H1 (cell line): ENCODE results near the gene MPND. TPM values are rescaled to one million over a fixed set of nuclear protein-coding genes. Genes with fewer than 3 reads are reported as not detected.
A peak's percentile ranks its signal among the peaks of the same experiment; 100 is the strongest.

Experiments used
- CTCF ChIA-PET: fragments of 300-600 bp; sonication (Branson Sonifier 250); formaldehyde crosslinking; loops from one replicate; lab custom pipeline; 2021; ENCODE audit not compliant: partially characterized antibody; lab: Charles Lee
- POLR2A ChIA-PET: fragments of 300-600 bp; sonication (Branson Sonifier 250); formaldehyde crosslinking; loops from one replicate; lab custom pipeline; 2021; ENCODE audit warnings: inconsistent platforms; ENCODE audit not compliant: partially characterized antibody; lab: Charles Lee
- DNase-seq, 2 experiments: peaks; one replicate each; pipeline versions ENCODE4 v3.0.0 to v3.0.0-alpha.2; 2010 to 2022; ENCODE audit warnings: low spot score in 2 of 2, low read depth in 1 of 2, mixed read lengths in 1 of 2
- FAIRE-seq: peaks from 2 replicates; lab custom pipeline; 2011; peaks lifted over from hg19 to GRCh38; lab: Jason Lieb, UNC
- H2AFZ ChIP-seq: 2 replicates; pipeline ENCODE4 v1.8.1; 2012; ENCODE audit warnings: low read length, inconsistent platforms
- H2AK5ac ChIP-seq: 2 replicates; pipeline ENCODE4 v1.6.1; 2013; ENCODE audit warnings: low read depth, low read length
- H2BK120ac ChIP-seq: replicated peaks from 2 replicates; pipeline ENCODE3; 2013; ENCODE audit warnings: low read depth, low read length, inconsistent platforms
- H2BK12ac ChIP-seq: 2 replicates; pipeline ENCODE4 v1.6.1; 2013; ENCODE audit warnings: low read depth, low read length
- H2BK15ac ChIP-seq: 2 replicates; pipeline ENCODE4 v1.6.1; 2013; ENCODE audit warnings: low read length
- H2BK20ac ChIP-seq: 2 replicates; pipeline ENCODE4 v1.6.1; 2013; ENCODE audit warnings: low read length
- H2BK5ac ChIP-seq: 2 replicates; pipeline ENCODE4 v1.6.1; 2013; ENCODE audit warnings: low read depth, low read length
- H3K14ac ChIP-seq: 2 replicates; pipeline ENCODE4 v1.6.1; 2013; ENCODE audit warnings: inconsistent platforms; ENCODE audit not compliant: insufficient read length
- H3K18ac ChIP-seq: 2 replicates; pipeline ENCODE4 v1.6.1; 2013; ENCODE audit warnings: low read length; ENCODE audit errors: extremely low read depth
- H3K23ac ChIP-seq: 2 replicates; pipeline ENCODE4 v1.6.1; 2013; ENCODE audit warnings: inconsistent platforms; ENCODE audit not compliant: insufficient read length
- H3K23me2 ChIP-seq: 2 replicates; pipeline ENCODE4 v1.6.1; 2013; ENCODE audit warnings: low read depth, low read length
- H3K27ac ChIP-seq: 2 replicates; pipeline ENCODE4 v1.6.1; 2011; ENCODE audit warnings: low read depth, low read length, inconsistent platforms
- H3K27me3 ChIP-seq, 4 experiments: replicated peaks in 1 of 4; 1 replicate in 1 of 4; 2 replicates in 3 of 4; pipeline versions ENCODE4 v1.6.1 to v1.8.1; 2011 to 2013; ENCODE audit warnings: low read length in 3 of 4, mild to moderate bottlenecking in 3 of 4, inconsistent platforms in 2 of 4, mixed read lengths in 2 of 4, moderate library complexity in 1 of 4; ENCODE audit not compliant: control insufficient read depth in 3 of 4, insufficient read depth in 3 of 4; ENCODE audit errors: extremely low read depth in 1 of 4
- H3K36me3 ChIP-seq, 4 experiments: 2 replicates each; pipeline versions ENCODE4 v1.6.1 to v1.8.1; 2011 to 2013; ENCODE audit warnings: mild to moderate bottlenecking in 4 of 4, low read length in 3 of 4, moderate library complexity in 2 of 4, control low read depth in 1 of 4, inconsistent platforms in 1 of 4; ENCODE audit not compliant: insufficient read depth in 4 of 4, control insufficient read depth in 2 of 4
- H3K4ac ChIP-seq: replicated peaks from 2 replicates; pipeline ENCODE3; 2013; ENCODE audit warnings: low read length, low read depth, mixed read lengths, inconsistent platforms; ENCODE audit not compliant: insufficient read length
- H3K4me1 ChIP-seq, 4 experiments: replicated peaks in 1 of 4; 1 replicate in 1 of 4; 2 replicates in 3 of 4; pipeline versions ENCODE4 v1.6.1 to v1.8.1; 2011 to 2013; ENCODE audit warnings: low read length in 3 of 4, inconsistent platforms in 2 of 4, mixed read lengths in 1 of 4; ENCODE audit not compliant: insufficient read depth in 4 of 4, control insufficient read depth in 3 of 4
- H3K4me2 ChIP-seq, 2 experiments: 2 replicates each; pipeline versions ENCODE4 v1.6.1 to v1.8.1; 2011 to 2013; ENCODE audit warnings: low read depth in 2 of 2, low read length in 2 of 2, control low read depth in 1 of 2, inconsistent platforms in 1 of 2, mild to moderate bottlenecking in 1 of 2; ENCODE audit not compliant: insufficient read depth in 1 of 2
- H3K4me3 ChIP-seq, 4 experiments: fragments of 200-600, 300-600 bp in 1 of 4; sonication (generic), shearing (Covaris generic), sonication (Bioruptor Twin) in 1 of 4; 2 replicates each; pipeline versions ENCODE4 v1.5.1 to v1.8.1; 2011 to 2016; ENCODE audit warnings: low read length in 4 of 4, low read depth in 3 of 4, control low read depth in 2 of 4, inconsistent platforms in 2 of 4, mild to moderate bottlenecking in 2 of 4, mixed read lengths in 1 of 4, moderate library complexity in 1 of 4; ENCODE audit not compliant: insufficient read depth in 2 of 4; ENCODE audit errors: extremely low read depth in 1 of 4
- H3K56ac ChIP-seq: replicated peaks from 2 replicates; pipeline ENCODE3; 2013; ENCODE audit warnings: low read depth, mild to moderate bottlenecking, mixed read lengths, low read length, inconsistent platforms; ENCODE audit not compliant: insufficient read length
- H3K79me1 ChIP-seq: 2 replicates; pipeline ENCODE4 v1.6.1; 2013; ENCODE audit warnings: low read depth, low read length, control low read depth
- H3K79me2 ChIP-seq, 2 experiments: 2 replicates each; pipeline versions ENCODE4 v1.6.1 to v1.8.1; 2012 to 2013; ENCODE audit warnings: low read length in 2 of 2, mild to moderate bottlenecking in 2 of 2, inconsistent platforms in 1 of 2; ENCODE audit not compliant: insufficient read depth in 2 of 2, control insufficient read depth in 1 of 2
- H3K9ac ChIP-seq, 4 experiments: replicated peaks in 1 of 4; 1 replicate in 1 of 4; 2 replicates in 3 of 4; pipeline versions ENCODE4 v1.6.1 to v1.8.1; 2011 to 2013; ENCODE audit warnings: low read depth in 3 of 4, low read length in 3 of 4, control low read depth in 2 of 4, mild to moderate bottlenecking in 2 of 4, moderate library complexity in 2 of 4, inconsistent platforms in 1 of 4; ENCODE audit errors: extremely low read depth in 1 of 4
- H3K9me3 ChIP-seq, 2 experiments: 2 replicates each; pipeline versions ENCODE4 v1.6.1 to v1.8.1; 2012 to 2013; ENCODE audit warnings: mild to moderate bottlenecking in 2 of 2, moderate library complexity in 2 of 2, control low read depth in 1 of 2, inconsistent platforms in 1 of 2, low read depth in 1 of 2, low read length in 1 of 2, mixed read lengths in 1 of 2; ENCODE audit not compliant: insufficient read depth in 2 of 2
- H4K20me1 ChIP-seq, 2 experiments: replicated peaks in 1 of 2; 2 replicates each; pipeline versions ENCODE3 to v1.8.1; 2011 to 2013; ENCODE audit warnings: inconsistent platforms in 2 of 2, low read length in 2 of 2, mild to moderate bottlenecking in 1 of 2; ENCODE audit not compliant: insufficient read depth in 2 of 2, control insufficient read depth in 1 of 2
- H4K5ac ChIP-seq: 2 replicates; pipeline ENCODE4 v1.6.1; 2013; ENCODE audit warnings: low read length, low read depth, mixed read lengths, inconsistent platforms; ENCODE audit not compliant: insufficient read length
- H4K8ac ChIP-seq: 2 replicates; pipeline ENCODE4 v1.8.0; 2013; ENCODE audit warnings: mild to moderate bottlenecking, moderate library complexity, low read length, inconsistent platforms; ENCODE audit not compliant: insufficient read depth; ENCODE audit errors: extremely low read depth
- H4K91ac ChIP-seq: replicated peaks from 2 replicates; pipeline ENCODE3; 2013; ENCODE audit warnings: low read length, mixed read lengths, inconsistent platforms; ENCODE audit not compliant: insufficient read length
- CBX5 ChIP-seq: fragments of 300-800, 300-1000 bp; sonication (generic); IDR thresholded peaks from 2 replicates; pipeline ENCODE4 v1.7.1; 2016; ENCODE audit warnings: antibody characterized with exemption, low read length, low read depth
- EP300 ChIP-seq, 2 experiments: IDR thresholded peaks; 1 replicate in 1 of 2; 2 replicates in 1 of 2; pipeline ENCODE4 v1.6.1; 2011 to 2012; ENCODE audit warnings: low read depth in 2 of 2, low read length in 2 of 2, mild to moderate bottlenecking in 2 of 2, borderline replicate concordance in 1 of 2, inconsistent platforms in 1 of 2, moderate library complexity in 1 of 2
- ZNF274 ChIP-seq: IDR thresholded peaks from 2 replicates; pipeline ENCODE4 v1.7.0; 2012; ENCODE audit warnings: low read length, borderline replicate concordance; ENCODE audit errors: extremely low read depth
- WGBS, 2 experiments: shearing (Covaris generic) in 1 of 2; methylation state at CpG; one replicate each; pipeline versions ENCODE4 v1.1.6 to v1.1.7; 2013 to 2015; ENCODE audit warnings: low lambda C conversion rate in 2 of 2, mixed read lengths in 2 of 2, inconsistent platforms in 1 of 2, low coverage in 1 of 2, missing lambda C conversion rate in 1 of 2; ENCODE audit not compliant: insufficient replicate concordance in 2 of 2, insufficient coverage in 1 of 2, insufficient read length in 1 of 2; ENCODE audit errors: extremely low coverage in 1 of 2, missing lambda C conversion rate in 1 of 2; 5-methylcytosine and 5-hydroxymethylcytosine counted together
- polyA plus RNA-seq, 7 experiments: library from polyadenylated mRNA; depleted of rRNA in 3 of 7; stranded (reverse) in 5 of 7; unstranded in 2 of 7; fragments of >200 nt in 5 of 7; fragments of 200-250 nt in 2 of 7; gene quantifications; 1 replicate in 5 of 7; 2 replicates in 1 of 7; 4 replicates in 1 of 7; pipeline versions ENCODE4 v1.2.1 to v1.2.3, GENCODE V29; 2011 to 2013; ENCODE audit warnings: missing spikeins in 2 of 7, mixed read lengths in 2 of 7
- total RNA-seq: library from RNA; stranded (reverse); fragmentation: NEBNext Ultra II Directional; extraction: Animal tissue kit (Norgen Biotek cat#: 25700); gene quantifications from 2 replicates; pipeline ENCODE4 v1.2.1, GENCODE V29; 2021
- TF ChIP-seq, protein P1 (sequence below): IDR thresholded peaks from 2 replicates; pipeline ENCODE4 v1.6.1; 2012; ENCODE audit warnings: inconsistent platforms
- TF ChIP-seq, protein P2 (sequence below): IDR thresholded peaks from 2 replicates; pipeline ENCODE4 v1.6.1; 2011; ENCODE audit warnings: low read depth, mild to moderate bottlenecking, low read length; ENCODE audit not compliant: insufficient read depth

MPND gene
- total and polyA plus RNA-seq, 2 of the 8 experiments (the other 6 are each of a cell fraction or from before 2014, with no cell fraction given) = 22.9 to 27.7 TPM

DNA sequence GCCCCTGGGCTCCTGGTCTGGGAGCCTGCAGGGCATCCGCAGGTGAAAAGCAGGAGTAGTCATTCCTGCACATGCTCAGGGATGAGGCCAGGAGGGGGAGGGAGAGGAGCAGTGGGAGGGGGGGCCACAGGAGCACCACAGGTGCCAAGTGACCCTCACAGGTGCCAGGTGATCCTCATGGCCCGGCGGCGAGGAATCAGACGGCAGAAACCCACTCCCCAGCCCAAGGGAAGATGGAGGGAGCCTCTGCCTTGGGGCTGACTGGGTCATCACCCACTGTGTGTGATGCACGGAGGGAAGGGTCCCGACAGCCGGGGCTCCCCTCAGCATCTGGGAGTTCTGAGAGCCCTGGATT is 29.6 kb downstream of the MPND start:
- peaks cover 27% of the 10 kb centered on the region for H3K79me1 ChIP-seq
- CTCF ChIA-PET = interaction anchor here (1.0 to 6.3 kb wide), 5 partner anchors 11 to 105 kb away, joined by 5 to 72 read pairs (median 35); no protein-coding TSS in a partner anchor
- H3K27me3 ChIP-seq = no peaks in the 10 kb centered on the region
- no peak overlapping the region for H2BK20ac ChIP-seq
- H4K8ac ChIP-seq = no peak overlapping the region
- TF ChIP-seq, protein P1, sequence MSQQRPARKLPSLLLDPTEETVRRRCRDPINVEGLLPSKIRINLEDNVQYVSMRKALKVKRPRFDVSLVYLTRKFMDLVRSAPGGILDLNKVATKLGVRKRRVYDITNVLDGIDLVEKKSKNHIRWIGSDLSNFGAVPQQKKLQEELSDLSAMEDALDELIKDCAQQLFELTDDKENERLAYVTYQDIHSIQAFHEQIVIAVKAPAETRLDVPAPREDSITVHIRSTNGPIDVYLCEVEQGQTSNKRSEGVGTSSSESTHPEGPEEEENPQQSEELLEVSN = no peak
- TF ChIP-seq, protein P2, sequence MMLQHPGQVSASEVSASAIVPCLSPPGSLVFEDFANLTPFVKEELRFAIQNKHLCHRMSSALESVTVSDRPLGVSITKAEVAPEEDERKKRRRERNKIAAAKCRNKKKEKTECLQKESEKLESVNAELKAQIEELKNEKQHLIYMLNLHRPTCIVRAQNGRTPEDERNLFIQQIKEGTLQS = no peak
- no peak for TF ChIP-seq CBX5
- TF ChIP-seq ZNF274 = no peak
- no peak for TF ChIP-seq EP300 (IDR thresholded peaks at IDR 0.05; ENCODE audit: borderline replicate concordance in 1 of 2, low read depth in 2 of 2, low read length in 2 of 2)
- no peak overlapping the region for H3K23ac ChIP-seq
- H2AFZ ChIP-seq = no peak overlapping the region
- H3K23me2 ChIP-seq = no peaks in the 10 kb centered on the region
- no peak overlapping the region for H2BK5ac ChIP-seq
- H3K36me3 ChIP-seq = no peaks in the 10 kb centered on the region
- no peak overlapping the region for H3K27ac ChIP-seq
- H3K9ac ChIP-seq = no peak overlapping the region
- H3K18ac ChIP-seq = no peak overlapping the region
- H3K4me1 ChIP-seq = peaks cover 5 to 48% (median 38%) of the 10 kb centered on the region in 4 experiments
- H3K79me2 ChIP-seq = peaks cover 0 to 19% of the 10 kb centered on the region in 2 experiments; a peak in 1 of 4 replicates
- no peak overlapping the region for H3K56ac ChIP-seq
- peaks cover 22 to 42% of the 10 kb centered on the region in 2 experiments for H4K20me1 ChIP-seq
- WGBS, 2 experiments = 97% methylated on average over 4 of the region's 8 CpGs; no CpG with 5 or more reads in 1 of the 2 experiments
- no peak overlapping the region for H3K4me3 ChIP-seq
- DNase-seq (peak in 1 of 2 experiments; percentile 41), FAIRE-seq (no peak)
- H3K4ac ChIP-seq = no peak overlapping the region
- POLR2A ChIA-PET = interaction anchor here (0.7 to 4.1 kb wide), 5 partner anchors 10 to 94 kb away, joined by 3 to 18 read pairs (median 4); no protein-coding TSS in a partner anchor
- H2BK12ac ChIP-seq = no peak overlapping the region
- H4K5ac ChIP-seq = no peak overlapping the region
- H2BK120ac ChIP-seq = no peak overlapping the region
- no peak overlapping the region for H4K91ac ChIP-seq
- no peak overlapping the region for H2AK5ac ChIP-seq
- no peak overlapping the region for H2BK15ac ChIP-seq
- no peak overlapping the region for H3K4me2 ChIP-seq
- no peaks in the 10 kb centered on the region for H3K9me3 ChIP-seq
- no peak overlapping the region for H3K14ac ChIP-seq
